GDM1 (cell line): ENCODE data around the gene MAPKAP1.

Experiments
- DNase-seq: peaks from one replicate; lab custom pipeline; 2025; lab: John Stamatoyannopoulos, UW

MAPKAP1 gene

DNA sequence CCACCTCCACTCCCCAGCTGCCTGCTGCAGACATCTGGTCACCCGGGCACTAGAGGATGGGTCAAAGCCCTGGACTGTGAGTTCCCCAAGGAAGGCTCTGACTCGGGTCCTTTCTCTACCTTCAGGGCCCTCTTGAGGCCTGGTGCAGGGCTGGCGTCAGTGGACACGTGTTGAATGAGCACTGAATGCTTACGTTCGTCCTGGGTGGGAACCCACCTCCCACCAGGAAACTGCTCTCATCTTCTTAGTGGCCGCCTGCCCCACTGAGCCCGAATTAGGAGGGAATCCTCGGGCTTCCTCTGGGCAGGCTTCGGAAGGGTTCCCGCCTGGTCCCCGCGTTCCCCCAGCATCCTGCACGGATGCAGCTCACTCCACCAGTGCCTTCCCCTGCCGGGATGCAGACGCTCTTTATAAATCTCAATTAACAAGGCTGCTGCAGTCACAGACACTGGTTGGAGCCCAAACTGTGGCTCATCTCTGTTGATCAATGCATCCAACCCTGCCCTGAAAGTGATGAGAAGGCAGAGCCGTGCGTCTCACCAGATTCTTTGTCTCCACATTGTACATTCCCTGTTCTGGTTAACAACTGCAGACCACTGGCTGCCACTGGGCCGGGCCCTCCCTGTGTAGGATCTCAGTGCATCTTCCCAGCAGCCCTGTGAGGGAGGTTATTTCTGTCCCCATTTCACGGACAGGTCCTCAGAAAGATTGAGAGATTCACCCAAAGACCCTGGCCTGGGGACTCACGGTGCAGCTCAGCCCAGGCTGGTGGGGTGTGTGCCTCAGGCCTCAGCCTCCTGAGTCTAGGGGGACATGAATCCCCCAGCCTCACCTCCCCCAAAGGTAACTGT lies 276.6 kb downstream of the MAPKAP1 start:
- DNase-seq = no peak

GRCh38 chr9:125429476-125430160 lies 277.4 kb downstream of the MAPKAP1 start:
- DNase-seq = no peak

DNA sequence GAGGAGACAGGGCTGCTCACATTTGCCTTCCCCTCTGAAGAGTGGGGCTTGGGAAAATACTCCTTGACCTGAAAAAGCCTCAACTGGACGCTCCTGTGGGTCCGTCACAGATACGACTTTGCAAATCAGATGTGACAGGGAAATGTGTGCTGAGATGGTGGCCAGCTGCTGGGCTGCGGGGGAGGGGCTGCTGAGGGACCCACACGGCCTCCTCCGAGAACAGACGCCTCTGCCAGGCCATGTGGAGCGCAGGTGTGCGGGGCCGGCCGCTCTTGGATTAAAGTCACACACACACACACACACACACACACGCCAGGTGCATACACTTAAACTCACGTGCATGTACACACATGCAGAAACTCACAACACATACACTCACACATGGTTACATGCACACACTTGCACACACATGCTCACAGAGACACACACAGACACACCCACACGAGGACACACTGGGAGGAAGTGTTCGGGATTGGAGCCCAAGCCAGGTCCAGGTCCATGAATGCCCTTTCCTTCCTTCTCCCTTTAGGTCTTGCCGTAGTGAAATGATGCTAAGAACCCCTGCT lies 278.0 kb downstream of the MAPKAP1 start:
- no peak for DNase-seq

- DNase-seq = peak; percentile 8
Observed at GRCh38 chr9:125428060-125428901, 278.7 kb downstream of the MAPKAP1 start.

- DNase-seq = no peak
Observed at GRCh38 chr9:125427556-125427955, 279.5 kb downstream of the MAPKAP1 start.

DNA sequence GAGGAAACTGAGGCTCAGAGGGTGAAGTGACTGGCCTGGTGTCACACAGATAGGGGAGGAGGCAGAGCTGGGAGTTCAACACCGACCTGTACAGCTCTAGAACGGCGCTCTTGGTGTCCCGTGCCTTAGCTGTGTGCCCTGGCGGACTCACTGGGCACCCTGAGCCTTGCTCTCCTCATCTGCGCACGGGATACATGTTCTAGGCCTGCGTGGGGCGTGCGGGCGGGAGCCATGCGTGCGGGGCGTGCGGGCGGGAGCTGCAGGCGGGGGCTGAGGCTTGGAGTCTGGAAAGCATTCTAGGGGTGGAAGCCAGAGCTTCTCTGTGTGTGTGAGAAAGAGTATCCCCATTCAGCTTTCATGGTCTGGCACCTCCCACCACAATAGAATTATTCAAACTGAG lies 280.1 kb downstream of the MAPKAP1 start:
- DNase-seq = no peak

DNA sequence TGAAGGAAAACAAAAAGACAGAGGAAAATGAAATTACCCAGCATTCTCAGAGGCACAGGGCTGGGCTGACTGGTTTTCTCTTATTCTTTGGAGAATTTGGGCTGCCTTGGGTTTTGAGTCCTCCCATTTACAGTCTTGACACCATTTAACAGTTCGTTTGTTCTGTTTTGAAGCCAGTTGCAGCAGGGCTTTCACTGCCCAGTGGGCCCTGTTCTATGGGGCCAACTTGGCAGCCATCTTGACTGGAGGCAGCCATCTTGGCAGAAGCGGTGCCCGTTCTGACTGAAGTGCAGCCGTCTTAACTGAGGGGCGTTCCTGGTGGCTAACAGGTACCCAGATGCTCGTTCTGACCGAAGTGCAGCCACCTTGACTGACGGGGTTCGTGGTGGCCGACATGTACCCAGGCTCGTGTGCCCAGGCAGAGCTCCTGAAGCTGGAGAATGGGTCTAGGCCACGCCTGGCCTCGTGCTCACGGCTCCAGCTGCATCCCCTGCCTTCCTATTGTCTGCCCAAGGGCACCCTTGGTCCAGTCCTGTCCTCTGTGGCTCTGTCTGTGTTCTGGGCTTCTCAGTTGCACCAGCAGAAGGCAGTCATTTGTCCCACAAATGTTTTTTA lies 281.0 kb downstream of the MAPKAP1 start:
- DNase-seq = no peak

DNA sequence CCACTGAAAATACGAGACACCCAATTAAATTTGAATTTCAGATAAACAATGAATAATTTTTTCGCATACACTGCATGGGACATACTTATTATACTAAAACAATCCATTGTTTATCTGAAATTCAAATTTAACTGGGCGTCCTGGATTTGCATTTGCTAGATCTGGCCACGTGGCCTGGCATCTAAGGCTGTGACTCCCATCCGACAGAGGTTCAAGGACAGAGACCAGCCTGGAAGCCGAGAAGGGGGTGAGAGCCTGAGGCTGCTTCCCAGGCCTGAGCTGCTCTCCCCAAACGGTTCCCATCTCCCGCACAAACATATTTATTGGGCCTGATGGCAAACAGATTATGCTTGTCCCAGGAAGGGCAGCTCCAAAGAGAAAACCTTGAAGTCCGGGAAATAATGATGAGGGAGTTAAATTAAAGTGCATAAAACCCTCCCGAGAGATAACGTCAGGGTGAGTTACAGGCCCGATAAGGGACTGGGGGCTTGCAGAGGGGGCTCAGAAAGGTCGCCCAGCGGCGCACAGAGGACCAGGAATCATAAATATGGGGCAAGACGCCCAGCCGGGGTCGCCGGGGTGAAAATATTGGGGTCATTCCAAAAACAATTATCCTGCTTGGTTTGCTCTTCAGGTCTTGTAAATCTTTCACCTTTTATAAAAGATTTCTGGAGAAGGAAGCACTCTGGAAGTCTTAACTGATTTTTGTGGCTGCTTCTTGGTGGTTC lies 281.7 kb downstream of the MAPKAP1 start:
- DNase-seq = no peak

DNA sequence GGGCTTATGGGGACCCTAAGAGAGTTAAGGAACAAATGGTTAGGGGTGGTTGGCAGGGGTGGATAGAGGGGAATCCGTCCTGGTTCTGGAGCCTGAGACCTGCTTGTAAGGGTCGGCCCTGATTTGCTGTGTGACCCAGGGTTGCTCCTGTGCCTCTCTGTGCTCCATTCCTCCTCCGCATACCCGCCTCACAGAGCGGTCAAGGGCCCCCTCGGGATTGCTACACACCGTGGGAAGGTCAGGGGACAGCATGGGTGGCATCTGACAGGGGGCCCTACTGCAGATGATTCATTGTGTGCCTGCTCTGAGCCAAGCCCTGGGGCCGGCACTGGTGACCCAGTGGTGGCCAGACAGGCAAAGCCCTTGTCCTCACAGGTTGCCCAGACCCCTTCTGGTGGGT lies 283.0 kb downstream of the MAPKAP1 start:
- DNase-seq = no peak

GRCh38 chr9:125422853-125423252 lies 284.2 kb downstream of the MAPKAP1 start:
- DNase-seq = no peak

GRCh38 chr9:125421591-125422181 lies 285.3 kb downstream of the MAPKAP1 start:
- no peak for DNase-seq

DNA sequence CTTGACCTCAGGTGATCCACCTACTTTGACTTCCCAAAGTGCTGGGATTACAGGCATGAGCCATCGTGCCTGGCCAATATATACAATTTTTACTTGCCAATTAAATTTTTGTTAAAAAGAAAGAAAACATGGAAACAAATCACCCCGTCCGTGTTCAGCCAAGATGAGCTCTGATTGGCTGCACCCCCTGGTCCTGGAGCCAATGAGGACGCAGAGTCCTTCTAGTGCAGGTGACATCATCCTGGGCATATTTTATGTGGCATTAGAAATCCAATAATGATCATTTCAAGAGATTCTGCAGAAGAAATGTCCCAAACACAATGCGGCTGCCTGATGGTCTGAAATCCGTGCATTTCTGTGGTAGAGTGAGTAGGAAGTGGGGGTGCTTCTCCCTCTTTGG lies 285.8 kb downstream of the MAPKAP1 start:
- DNase-seq = no peak

- DNase-seq = no peak
Observed at GRCh38 chr9:125418404-125418803, 288.6 kb downstream of the MAPKAP1 start.

DNA sequence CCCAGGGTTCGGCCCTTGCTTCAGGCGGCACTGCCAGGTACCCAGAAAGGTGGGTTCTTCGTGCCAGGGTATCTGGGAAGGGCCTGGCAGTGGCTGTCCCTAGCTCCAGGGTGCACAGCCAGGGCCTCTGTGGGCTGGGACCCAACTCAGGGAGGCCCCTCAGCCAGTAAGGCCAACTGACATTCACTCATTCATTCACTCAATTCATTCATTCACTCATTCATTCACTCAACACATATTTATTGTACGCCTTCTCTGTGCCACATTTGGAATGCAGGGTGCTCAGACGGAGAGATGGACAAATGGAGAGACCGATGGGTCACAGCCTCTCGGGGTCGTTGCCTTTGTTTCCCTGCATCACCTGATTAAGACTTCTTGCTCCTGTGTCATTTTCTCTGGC lies 290.5 kb downstream of the MAPKAP1 start:
- no peak for DNase-seq

DNA sequence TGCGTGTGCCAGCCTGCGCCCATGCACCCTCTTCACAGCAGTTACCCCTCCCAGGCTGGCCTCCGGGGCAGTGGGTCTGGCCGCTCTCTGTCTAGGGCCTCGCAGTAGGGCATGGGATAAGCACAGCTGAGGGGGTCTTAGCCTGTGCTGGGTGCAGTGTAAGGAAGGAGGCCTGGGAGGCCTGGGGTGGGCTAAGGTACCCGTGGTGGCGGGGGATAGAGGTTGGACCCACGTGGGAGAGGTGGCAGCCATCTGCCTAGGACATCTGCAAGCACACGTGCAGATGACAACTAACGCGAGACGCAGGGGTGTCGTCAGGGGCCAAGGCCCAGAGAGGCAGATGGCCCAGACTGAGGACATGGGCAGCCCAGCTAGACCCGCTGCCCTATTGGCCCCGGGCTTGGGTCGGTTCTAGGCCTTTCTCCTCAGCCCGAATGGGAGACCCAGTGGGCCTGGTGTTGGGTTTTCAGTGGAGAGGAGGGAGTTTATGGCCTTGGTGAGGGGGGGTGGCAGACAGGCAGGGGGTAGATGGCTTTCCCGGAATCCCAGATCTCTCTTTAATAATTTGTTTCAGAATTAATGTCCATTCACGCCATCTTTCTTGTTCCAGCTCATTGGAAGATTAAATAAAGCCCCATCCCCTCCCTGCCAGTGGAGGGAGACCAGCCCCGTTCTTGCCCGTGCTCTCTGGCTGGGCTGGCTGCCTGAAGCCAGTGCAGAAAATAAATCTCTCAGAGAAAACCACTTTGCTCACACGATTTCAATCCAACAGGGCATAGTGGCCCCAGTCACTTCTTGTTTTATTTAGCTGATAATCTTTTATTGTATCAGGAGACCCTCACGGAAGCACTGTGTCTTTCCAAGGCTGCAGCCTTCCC lies 291.2 kb downstream of the MAPKAP1 start:
- no peak for DNase-seq

DNA sequence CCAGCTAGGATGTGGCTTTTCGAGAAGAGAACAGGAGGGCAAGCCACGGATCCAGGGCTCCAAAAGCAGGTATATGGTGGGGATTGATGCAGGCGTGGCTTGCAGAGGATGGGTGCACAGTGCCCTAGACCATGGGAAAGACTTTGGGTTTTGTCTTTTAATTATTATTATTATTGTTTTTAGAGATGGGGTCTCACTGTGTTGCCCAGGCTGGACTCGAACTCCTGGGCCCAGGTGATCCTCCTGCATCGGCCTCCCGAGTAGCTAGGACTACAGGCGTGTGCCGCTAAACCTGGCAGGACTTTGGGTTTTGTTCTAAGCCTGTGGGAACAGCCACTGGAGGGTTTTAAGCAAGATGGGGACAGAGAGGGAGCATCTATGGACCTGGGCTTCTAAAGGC lies 293.4 kb downstream of the MAPKAP1 start:
- DNase-seq = no peak

DNA sequence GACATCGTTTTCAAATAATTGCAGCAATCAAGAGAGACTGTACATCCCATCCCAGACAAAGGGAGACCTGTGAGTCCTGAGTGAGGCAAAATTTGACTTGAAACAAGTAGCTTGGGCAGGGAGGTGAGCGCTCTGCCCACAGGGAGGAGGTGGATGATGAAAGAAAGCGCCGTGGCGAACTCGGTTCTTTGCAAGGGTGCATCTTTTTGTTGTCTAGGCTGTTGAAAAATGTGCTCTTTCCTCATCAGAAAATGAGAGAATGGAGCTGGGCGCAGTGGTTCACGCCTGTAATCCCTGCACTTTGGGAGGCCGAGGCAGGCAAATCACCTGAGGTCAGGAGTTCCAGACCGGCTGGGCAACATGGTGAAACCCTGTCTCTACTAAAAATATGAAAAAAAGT lies 294.8 kb downstream of the MAPKAP1 start:
- no peak for DNase-seq

- DNase-seq = no peak
Observed at GRCh38 chr9:125411171-125411756, 295.7 kb downstream of the MAPKAP1 start.

DNA sequence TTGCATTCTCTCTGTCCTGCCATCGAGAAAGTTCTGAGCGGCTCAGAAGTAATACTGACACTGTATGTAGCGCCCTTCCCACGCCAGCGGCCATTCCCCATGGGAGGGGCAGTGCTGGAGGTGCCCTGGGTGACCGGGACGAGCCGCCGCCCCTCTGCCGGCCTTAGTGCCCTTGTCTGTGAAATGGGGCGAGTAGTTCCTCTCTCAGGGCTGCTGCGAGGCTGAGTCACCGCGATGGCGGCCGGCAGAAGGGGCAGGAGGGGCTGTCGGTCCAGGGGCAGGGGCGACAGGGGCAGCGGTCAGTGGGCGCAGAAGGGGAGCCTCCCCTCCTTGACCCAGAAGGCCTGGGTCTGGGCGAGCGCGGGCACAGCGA lies 296.5 kb downstream of the MAPKAP1 start:
- no peak for DNase-seq
